K562 (cell line): ENCODE results near the gene VSIG4. TPM values are rescaled to one million over a fixed set of nuclear protein-coding genes. Genes with fewer than 3 reads are reported as not detected.

ENCODE experiments used
- ARID1B ChIP-seq: fragments of 450-650 bp; IDR thresholded peaks from 2 replicates; pipeline ENCODE4 v1.6.1; 2016; ENCODE audit warnings: antibody characterized with exemption, mild to moderate bottlenecking, inconsistent platforms
- BRD9 ChIP-seq: fragments of 450-650 bp; IDR thresholded peaks from 2 replicates; pipeline ENCODE4 v1.6.1; 2018; ENCODE audit warnings: low read depth; ENCODE audit not compliant: partially characterized antibody
- ERF ChIP-seq: fragments of 450-650 bp; formaldehyde crosslinking; IDR thresholded peaks from 2 replicates; pipeline ENCODE4 v1.4.0; 2020; ENCODE audit warnings: mild to moderate bottlenecking, mixed read lengths
- GTF2E2 ChIP-seq: fragments of 200-800 bp; sonication (Bioruptor generic); IDR thresholded peaks from 2 replicates; pipeline ENCODE4 v1.6.1; 2016; ENCODE audit warnings: missing genetic modification characterization, missing compliant biosample characterization
- HNRNPH1 ChIP-seq: fragments of 200-400 bp; formaldehyde crosslinking; optimal IDR thresholded peaks from 2 replicates; pipeline ENCODE3; 2017; ENCODE audit warnings: low read depth, mild to moderate bottlenecking, low read length, moderate library complexity
- HNRNPUL1 ChIP-seq: fragments of 200-400 bp; formaldehyde crosslinking; IDR thresholded peaks from 2 replicates; pipeline ENCODE4 v1.6.1; 2017; ENCODE audit warnings: low read length
- IFI16 ChIP-seq: fragments of 250-450 bp; sonication (Bioruptor Pico); IDR thresholded peaks from 2 replicates; pipeline ENCODE4 v2.1.2; 2022; ENCODE audit warnings: mild to moderate bottlenecking, inconsistent platforms
- JUN ChIP-seq, 2 experiments: sonication (generic) in 1 of 2; formaldehyde crosslinking in 1 of 2; IDR thresholded peaks; 2 replicates each; pipeline versions ENCODE4 v1.6.1 to v1.8.0; 2012 to 2022; ENCODE audit warnings: borderline replicate concordance in 2 of 2, mild to moderate bottlenecking in 2 of 2, improper control_type of control experiment in 1 of 2, low read depth in 1 of 2, low read length in 1 of 2, missing genetic modification reagents in 1 of 2
- JUND ChIP-seq, 2 experiments: IDR thresholded peaks; 2 replicates in 1 of 2; 3 replicates in 1 of 2; pipeline ENCODE4 v1.6.1; 2011; ENCODE audit warnings: borderline replicate concordance in 2 of 2, low read depth in 2 of 2, low read length in 2 of 2, improper control_type of control experiment in 1 of 2, missing biosample characterization in 1 of 2, missing genetic modification characterization in 1 of 2, missing genetic modification reagents in 1 of 2
- LEF1 ChIP-seq: fragments of 450-650 bp; IDR thresholded peaks from 2 replicates; pipeline ENCODE4 v1.6.1; 2016; ENCODE audit warnings: mild to moderate bottlenecking
- MTA2 ChIP-seq: fragments of 450-650 bp; IDR thresholded peaks from 2 replicates; pipeline ENCODE4 v1.6.1; 2016; ENCODE audit warnings: low read depth
- POLR2A ChIP-seq: fragments of 450-650 bp; conservative IDR thresholded peaks from 2 replicates; pipeline ENCODE4 v1.6.1; 2016
- POLR2H ChIP-seq: IDR thresholded peaks from 2 replicates; pipeline ENCODE4 v1.6.1; 2016; ENCODE audit warnings: missing genetic modification characterization, low read depth, mild to moderate bottlenecking, control low read depth, missing compliant biosample characterization, moderate library complexity
- SAFB2 ChIP-seq: fragments of 200-400 bp; formaldehyde crosslinking; IDR thresholded peaks from 2 replicates; pipeline ENCODE4 v1.6.1; 2018; ENCODE audit warnings: borderline replicate concordance, low read length, low read depth, moderate library complexity; ENCODE audit not compliant: severe bottlenecking
- SIRT6 ChIP-seq: IDR thresholded peaks from one replicate; pipeline ENCODE4 v1.6.1; 2012; ENCODE audit warnings: low read depth, mild to moderate bottlenecking, control low read depth, inconsistent platforms, low read length, moderate library complexity
- SMAD1 ChIP-seq: fragments of 150-350 bp; IDR thresholded peaks from 2 replicates; pipeline ENCODE4 v1.6.1; 2014; ENCODE audit warnings: low read length, low read depth; ENCODE audit not compliant: partially characterized antibody
- SMAD3 ChIP-seq: fragments of 450-650 bp; formaldehyde crosslinking; conservative IDR thresholded peaks from 2 replicates; pipeline ENCODE4 v1.4.0; 2020; ENCODE audit warnings: mild to moderate bottlenecking
- SMC3 ChIP-seq: conservative IDR thresholded peaks from 2 replicates; pipeline ENCODE4 v1.6.1; 2011; ENCODE audit warnings: low read depth, low read length, improper control_type of control experiment; ENCODE audit not compliant: insufficient read depth
- STAT5A ChIP-seq: IDR thresholded peaks from 2 replicates; pipeline ENCODE4 v1.6.1; 2012; ENCODE audit warnings: low read length, inconsistent platforms, borderline replicate concordance
- ZKSCAN3 ChIP-seq: fragments of 250-450 bp; sonication (Bioruptor Pico); IDR thresholded peaks from 2 replicates; pipeline ENCODE4 v1.4.0; 2020
- ZNF165 ChIP-seq: fragments of 250-450 bp; sonication (Bioruptor Pico); IDR thresholded peaks from 2 replicates; pipeline ENCODE4 v1.4.0; 2020; ENCODE audit warnings: borderline replicate concordance
- ZNF282 ChIP-seq: sonication (generic); formaldehyde crosslinking; IDR thresholded peaks from 2 replicates; pipeline ENCODE4 v1.8.1; 2023; ENCODE audit warnings: missing genetic modification reagents
- ZNF436 ChIP-seq: fragments of 250-450, 450-650 bp; sonication (Bioruptor Pico); formaldehyde crosslinking; IDR thresholded peaks from 2 replicates; pipeline ENCODE4 v1.7.0; 2020; ENCODE audit warnings: mild to moderate bottlenecking
- ZNF644 ChIP-seq: fragments of 200-800 bp; sonication (Bioruptor generic); IDR thresholded peaks from 2 replicates; pipeline ENCODE4 v1.6.1; 2016; ENCODE audit warnings: low read depth, missing genetic modification characterization, missing compliant biosample characterization
- polyA plus RNA-seq, 8 experiments: library from polyadenylated mRNA; depleted of rRNA in 4 of 8; stranded (reverse) in 5 of 8; unstranded in 3 of 8; fragments of >200 nt; fragmentation: Nextera tagmentation in 2 of 8; fragmentation: Illumina TruSeq in 1 of 8; extraction: Ambion mirVana in 2 of 8; extraction: Trizol in 1 of 8; gene quantifications; 2 replicates each; pipeline versions ENCODE4 v1.2.1 to v1.2.3, GENCODE V29; 2011 to 2014; ENCODE audit warnings: inconsistent platforms in 1 of 8, missing spikeins in 1 of 8
- total RNA-seq, 7 experiments: library from RNA; depleted of rRNA in 6 of 7; stranded (reverse); fragments of >200 nt in 6 of 7; fragmentation: Illumina TruSeq in 2 of 7; extraction: Trizol in 2 of 7; gene quantifications; 2 replicates each; pipeline versions ENCODE4 v1.2.1 to v1.2.3, GENCODE V29; 2011 to 2021; ENCODE audit warnings: low replicate concordance in 1 of 7
- TF ChIP-seq, protein P1 (sequence below): fragments of 450-650 bp; IDR thresholded peaks from 2 replicates; pipeline ENCODE4 v1.6.1; 2016
- TF ChIP-seq, protein P2 (sequence below): fragments of 250-450 bp; sonication (Bioruptor Pico); IDR thresholded peaks from 2 replicates; pipeline ENCODE4 v1.9.0; 2021; ENCODE audit warnings: mild to moderate bottlenecking, inconsistent platforms

Gene VSIG4
- total and polyA plus RNA-seq, 9 of the 15 experiments (the other 6 are each of a cell fraction or from before 2014, with no cell fraction given) = 0.22 to 1.6 (median 0.46) TPM; not detected in 1

DNA sequence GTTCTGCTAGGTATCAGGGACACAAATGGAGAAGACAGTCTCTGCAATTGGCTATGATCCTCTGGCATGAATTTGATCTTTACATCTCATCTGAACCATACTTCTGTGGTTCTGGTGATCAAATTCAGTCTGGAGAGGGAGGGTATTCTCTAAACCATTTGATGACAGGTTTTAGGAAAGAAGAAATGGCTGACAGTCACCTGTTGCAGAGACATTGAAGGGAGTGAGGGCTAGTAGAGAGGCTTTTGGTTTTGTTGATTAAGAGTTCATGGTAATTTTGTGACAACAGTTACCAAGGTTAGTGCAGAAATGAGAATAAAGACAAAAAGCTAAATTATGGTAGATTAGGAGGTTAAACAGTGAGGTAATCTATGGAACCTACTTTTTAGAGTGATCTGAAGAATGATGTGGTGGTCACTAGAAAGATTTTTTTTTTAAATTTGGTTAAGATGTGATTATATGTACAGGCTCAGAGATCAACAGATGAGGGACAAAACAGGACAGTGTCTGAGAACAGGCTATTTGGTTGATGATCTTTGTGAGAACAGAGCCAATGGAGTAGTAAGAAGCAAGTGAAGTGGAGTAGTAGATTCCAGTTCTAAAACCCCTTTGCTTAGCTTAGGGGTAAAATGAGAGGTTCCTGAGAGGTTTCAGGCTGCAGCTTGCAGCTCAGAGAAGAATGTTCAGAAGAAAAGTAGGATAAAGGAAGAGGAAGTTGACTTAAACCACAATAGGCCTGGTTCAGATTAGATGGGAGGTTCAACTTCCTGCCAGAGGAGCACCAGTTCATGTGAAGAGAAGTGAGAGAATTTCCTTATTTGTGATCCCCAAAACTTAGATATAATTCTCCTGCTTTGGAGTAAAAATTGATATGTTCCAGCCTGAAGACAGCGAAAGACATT lies 34.7 kb downstream of the VSIG4 start (continued):
- TF ChIP-seq SIRT6 (no peak), ZNF282 (CRISPR knock-in tag) (no peak), SMAD1 (no peak), ZNF436 (no peak), HNRNPH1 (no peak), ZNF165 (CRISPR knock-in tag) (no peak), MTA2 (0 out of 2 replicates have a peak, but pooled peaks have one; percentile 20), POLR2A (peak; percentile 53; the same call in 1 of the 2 replicates), SMAD3 (CRISPR knock-in tag) (no peak), POLR2H (tag) (peak; percentile 56; the same call in 1 of the 2 replicates), STAT5A (peak; percentile 24; the same call in 1 of the 2 replicates), LEF1 (peak; percentile 30; the same call in 1 of the 2 replicates), BRD9 (peak; percentile 24), HNRNPUL1 (no peak), JUN (IDR thresholded peaks at IDR 0.05; ENCODE audit: borderline replicate concordance, low read depth, low read length) (peak; percentile 38; the same call in 1 of the 2 replicates), JUN (CRISPR knock-in tag; IDR thresholded peaks at IDR 0.05; ENCODE audit: borderline replicate concordance) (no peak), ZKSCAN3 (CRISPR knock-in tag) (no peak), GTF2E2 (tag) (no peak), IFI16 (CRISPR knock-in tag) (no peak), ERF (no peak), ZNF644 (tag) (no peak), JUND (IDR thresholded peaks at IDR 0.05; ENCODE audit: borderline replicate concordance, low read depth, low read length) (peak; percentile 32; the same call in 1 of the 2 replicates), JUND (tag; IDR thresholded peaks at IDR 0.05; ENCODE audit: borderline replicate concordance, low read depth, low read length) (no peak), SAFB2 (no peak), ARID1B (peak; percentile 70), SMC3 (no peak)
- TF ChIP-seq, protein P1, sequence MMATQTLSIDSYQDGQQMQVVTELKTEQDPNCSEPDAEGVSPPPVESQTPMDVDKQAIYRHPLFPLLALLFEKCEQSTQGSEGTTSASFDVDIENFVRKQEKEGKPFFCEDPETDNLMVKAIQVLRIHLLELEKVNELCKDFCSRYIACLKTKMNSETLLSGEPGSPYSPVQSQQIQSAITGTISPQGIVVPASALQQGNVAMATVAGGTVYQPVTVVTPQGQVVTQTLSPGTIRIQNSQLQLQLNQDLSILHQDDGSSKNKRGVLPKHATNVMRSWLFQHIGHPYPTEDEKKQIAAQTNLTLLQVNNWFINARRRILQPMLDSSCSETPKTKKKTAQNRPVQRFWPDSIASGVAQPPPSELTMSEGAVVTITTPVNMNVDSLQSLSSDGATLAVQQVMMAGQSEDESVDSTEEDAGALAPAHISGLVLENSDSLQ = no peak
- TF ChIP-seq, protein P2, sequence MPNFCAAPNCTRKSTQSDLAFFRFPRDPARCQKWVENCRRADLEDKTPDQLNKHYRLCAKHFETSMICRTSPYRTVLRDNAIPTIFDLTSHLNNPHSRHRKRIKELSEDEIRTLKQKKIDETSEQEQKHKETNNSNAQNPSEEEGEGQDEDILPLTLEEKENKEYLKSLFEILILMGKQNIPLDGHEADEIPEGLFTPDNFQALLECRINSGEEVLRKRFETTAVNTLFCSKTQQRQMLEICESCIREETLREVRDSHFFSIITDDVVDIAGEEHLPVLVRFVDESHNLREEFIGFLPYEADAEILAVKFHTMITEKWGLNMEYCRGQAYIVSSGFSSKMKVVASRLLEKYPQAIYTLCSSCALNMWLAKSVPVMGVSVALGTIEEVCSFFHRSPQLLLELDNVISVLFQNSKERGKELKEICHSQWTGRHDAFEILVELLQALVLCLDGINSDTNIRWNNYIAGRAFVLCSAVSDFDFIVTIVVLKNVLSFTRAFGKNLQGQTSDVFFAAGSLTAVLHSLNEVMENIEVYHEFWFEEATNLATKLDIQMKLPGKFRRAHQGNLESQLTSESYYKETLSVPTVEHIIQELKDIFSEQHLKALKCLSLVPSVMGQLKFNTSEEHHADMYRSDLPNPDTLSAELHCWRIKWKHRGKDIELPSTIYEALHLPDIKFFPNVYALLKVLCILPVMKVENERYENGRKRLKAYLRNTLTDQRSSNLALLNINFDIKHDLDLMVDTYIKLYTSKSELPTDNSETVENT (CRISPR knock-in tag) = no peak
